A549 treated with DMSO at 1 μM for 4 hours (cell line): ENCODE measurements around the gene ARFIP2. TPM values are rescaled to one million over a fixed set of nuclear protein-coding genes. Genes with fewer than 3 reads are reported as not detected.

ENCODE experiments used
- total RNA-seq: library from RNA; stranded (reverse); fragments of 200-300 nt; extraction: Qiagen RNA extraction; gene quantifications from 5 replicates; pipeline ENCODE4 v1.2.3, GENCODE V29; 2022; ENCODE audit warnings: low read depth

ARFIP2 gene
- 54.9 to 61.4 TPM (median 59.2 TPM) in 5 replicates for total RNA-seq

GRCh38 chr11:6481012-6481923 lies at the start of gene ARFIP2, which contains the start of gene TIMM10B:
TSS of gene ARFIP2 (minus strand) at chr11:6481331. CDS start at chr11:6480421, 910 bp downstream.
TSS of gene TIMM10B (plus strand) at chr11:6481501. CDS start at chr11:6481517, 16 bp downstream.

GRCh38 chr11:6497069-6497839 lies 16.1 kb upstream of the ARFIP2 start, which contains the start of gene DNHD1:
TSS of gene DNHD1 (plus strand) at chr11:6497280. CDS start at chr11:6498216, 936 bp downstream.

GRCh38 chr11:6473451-6474412 lies 7.4 kb downstream of the ARFIP2 start, which contains the start of gene TRIM3:
TSS of gene TRIM3 (minus strand) at chr11:6473941. CDS start at chr11:6465695, 8,246 bp downstream.

GRCh38 chr11:6440906-6441358 lies 40.2 kb downstream of the ARFIP2 start, which contains the start of gene HPX:
TSS of gene HPX (minus strand) at chr11:6440987. CDS start at chr11:6440963, 24 bp downstream.

Other genes starting within 250 kb of the ARFIP2 start
- gene FHIP1B, start 246.7 kb downstream of the ARFIP2 start, total RNA-seq = 13.4 to 17.9 TPM (median 17.2 TPM) in 5 replicates
- 0.07 to 0.10 TPM (median 0.08 TPM) in 3 of 5 replicates, not detected in the others for gene CNGA4, start 242.2 kb downstream of the ARFIP2 start, total RNA-seq
- not detected in 5 replicates for gene CCKBR, start 221.5 kb downstream of the ARFIP2 start, total RNA-seq
- 24.7 to 34.0 TPM (median 26.6 TPM) in 5 replicates for gene CAVIN3, start 160.8 kb downstream of the ARFIP2 start, total RNA-seq
- gene SMPD1, start 90.9 kb downstream of the ARFIP2 start, total RNA-seq = 10.2 to 13.1 TPM (median 11.4 TPM) in 5 replicates
- 17.0 to 20.3 TPM (median 17.8 TPM) in 5 replicates for gene APBB1, start 62.2 kb downstream of the ARFIP2 start, total RNA-seq
- 0.32 to 1.4 TPM (median 0.49 TPM) in 5 replicates for gene HPX, start 40.3 kb downstream of the ARFIP2 start, total RNA-seq
- 14.9 to 21.1 TPM (median 18.1 TPM) in 5 replicates for gene TRIM3, start 7.4 kb downstream of the ARFIP2 start, total RNA-seq
- 26.4 to 38.9 TPM (median 37.1 TPM) in 5 replicates for gene TIMM10B, start 170 bp upstream of the ARFIP2 start, total RNA-seq
- 3.3 to 3.7 TPM (median 3.5 TPM) in 5 replicates for gene DNHD1, start 15.9 kb upstream of the ARFIP2 start, total RNA-seq
- gene RRP8, start 122.3 kb upstream of the ARFIP2 start, total RNA-seq = 27.9 to 37.6 TPM (median 34.3 TPM) in 5 replicates
- gene ILK, start 122.4 kb upstream of the ARFIP2 start, total RNA-seq = 105 to 120 TPM (median 114 TPM) in 5 replicates
- gene TAF10, start 130.9 kb upstream of the ARFIP2 start, total RNA-seq = 189 to 236 TPM (median 228 TPM) in 5 replicates
- gene TPP1, start 138.1 kb upstream of the ARFIP2 start, total RNA-seq = 45.1 to 54.1 TPM (median 49.2 TPM) in 5 replicates
- gene DCHS1, start 174.5 kb upstream of the ARFIP2 start, total RNA-seq = 0.11 to 0.16 TPM (median 0.14 TPM) in 5 replicates
- gene MRPL17, start 202.0 kb upstream of the ARFIP2 start, total RNA-seq = 96.4 to 125 TPM (median 98.2 TPM) in 5 replicates